ELF-1 (cell line): ENCODE data around the gene ARL5C.

Experiments used
- DNase-seq: peaks from one replicate; pipeline ENCODE4 v3.0.0-alpha.2; 2016; ENCODE audit warnings: low read depth, low spot score

ARL5C gene

GRCh38 chr17:39165841-39166349 is at the start of gene ARL5C:
Gene ARL5C, minus strand, starts transcription at chr17:39166161. Its CDS starts 401 bp downstream, at chr17:39165760.
- no peak for DNase-seq

GRCh38 chr17:39213852-39214251 is 47.9 kb upstream of the ARL5C start:
- DNase-seq, result no peak

- DNase-seq, result peak; percentile 32
Observed at GRCh38 chr17:39212841-39213480, 47.0 kb upstream of the ARL5C start.

GRCh38 chr17:39212195-39212810 is 46.3 kb upstream of the ARL5C start:
- DNase-seq, result no peak

GRCh38 chr17:39210093-39210434 is 44.1 kb upstream of the ARL5C start:
- DNase-seq, result no peak

- peak; percentile 16 for DNase-seq
Observed at GRCh38 chr17:39209317-39210092, 43.5 kb upstream of the ARL5C start.

- DNase-seq, result peak; percentile 40
Observed at GRCh38 chr17:39208893-39209292, 42.9 kb upstream of the ARL5C start.

- DNase-seq, result no peak
Observed at GRCh38 chr17:39208136-39208535, 42.2 kb upstream of the ARL5C start.

- no peak for DNase-seq
Observed at GRCh38 chr17:39205112-39205526, 39.2 kb upstream of the ARL5C start.

- DNase-seq, result no peak
Observed at GRCh38 chr17:39204245-39204644, 38.3 kb upstream of the ARL5C start.

GRCh38 chr17:39200957-39201510 is 35.1 kb upstream of the ARL5C start:
- no peak for DNase-seq

- peak; percentile 85 for DNase-seq
Observed at GRCh38 chr17:39200070-39200879, 34.3 kb upstream of the ARL5C start, which contains the start of gene RPL19. Gene RPL19, plus strand, starts transcription at chr17:39200283. Its CDS starts 62 bp downstream, at chr17:39200345.

GRCh38 chr17:39199820-39200069 is 33.8 kb upstream of the ARL5C start:
- DNase-seq, result peak; percentile 93

- no peak for DNase-seq
Observed at GRCh38 chr17:39198186-39198566, 32.2 kb upstream of the ARL5C start.

- peak; percentile 76 for DNase-seq
Observed at GRCh38 chr17:39197380-39198185, 31.6 kb upstream of the ARL5C start, which contains the start of gene CACNB1. Gene CACNB1, minus strand, starts transcription at chr17:39197669. Its CDS starts 174 bp downstream, at chr17:39197495.

- no peak for DNase-seq
Observed at GRCh38 chr17:39196808-39197291, 30.9 kb upstream of the ARL5C start.

GRCh38 chr17:39196241-39196807 is 30.4 kb upstream of the ARL5C start:
- no peak for DNase-seq

- DNase-seq, result no peak
Observed at GRCh38 chr17:39195568-39196160, 29.7 kb upstream of the ARL5C start.

- DNase-seq, result peak; percentile 72
Observed at GRCh38 chr17:39194985-39195524, 29.1 kb upstream of the ARL5C start.
